GM12878 (cell line): ENCODE data around the gene CFAP54. TPM values are rescaled to one million over a fixed set of nuclear protein-coding genes. Genes with fewer than 3 reads are reported as not detected.

Source experiments
- BMI1 ChIP-seq: fragments of 450-650 bp; IDR thresholded peaks from 2 replicates; pipeline ENCODE4 v1.6.1; 2016; ENCODE audit warnings: mild to moderate bottlenecking, moderate library complexity, borderline replicate concordance
- E2F8 ChIP-seq: fragments of 450-650 bp; IDR thresholded peaks from 2 replicates; pipeline ENCODE4 v1.6.1; 2018; ENCODE audit warnings: mild to moderate bottlenecking, low read depth, moderate library complexity; ENCODE audit not compliant: partially characterized antibody
- MAX ChIP-seq: IDR thresholded peaks from 2 replicates; pipeline ENCODE4 v1.6.1; 2012; ENCODE audit warnings: low read depth, low read length, improper control_type of control experiment
- MYB ChIP-seq: fragments of 150-350 bp; IDR thresholded peaks from 2 replicates; pipeline ENCODE4 v1.6.1; 2014; ENCODE audit warnings: mild to moderate bottlenecking, low read depth, low read length, borderline replicate concordance
- NFYB ChIP-seq: IDR thresholded peaks from 2 replicates; pipeline ENCODE4 v1.6.1; 2011; ENCODE audit warnings: low read depth, mild to moderate bottlenecking, low read length, improper control_type of control experiment, moderate library complexity; ENCODE audit not compliant: insufficient read depth
- REST ChIP-seq: IDR thresholded peaks from 2 replicates; pipeline ENCODE4 v1.6.1; 2012; ENCODE audit warnings: mild to moderate bottlenecking, low read depth, low read length
- RFX5 ChIP-seq: IDR thresholded peaks from 2 replicates; pipeline ENCODE4 v1.6.1; 2011; ENCODE audit warnings: low read depth, low read length, improper control_type of control experiment
- SMAD1 ChIP-seq: fragments of 450-650 bp; IDR thresholded peaks from 2 replicates; pipeline ENCODE4 v1.6.1; 2018; ENCODE audit warnings: mild to moderate bottlenecking, low read depth; ENCODE audit not compliant: partially characterized antibody
- ZBTB11 ChIP-seq: fragments of 450-650 bp; formaldehyde crosslinking; IDR thresholded peaks from 2 replicates; pipeline ENCODE4 v1.5.0; 2022; ENCODE audit warnings: mild to moderate bottlenecking, missing genetic modification characterization
- ZBTB33 ChIP-seq: fragments of 450-650 bp; IDR thresholded peaks from 2 replicates; pipeline ENCODE4 v1.6.1; 2017; ENCODE audit warnings: mild to moderate bottlenecking
- ZNF207 ChIP-seq: fragments of 450-650 bp; IDR thresholded peaks from 2 replicates; pipeline ENCODE4 v1.6.1; 2014; ENCODE audit warnings: antibody characterized with exemption, mild to moderate bottlenecking, borderline replicate concordance
- ZSCAN29 ChIP-seq: fragments of 450-650 bp; IDR thresholded peaks from 2 replicates; pipeline ENCODE4 v1.6.1; 2017; ENCODE audit warnings: mild to moderate bottlenecking, moderate library complexity
- polyA plus RNA-seq, 11 experiments: library from polyadenylated mRNA; depleted of rRNA in 4 of 11; unstranded in 6 of 11; stranded (reverse) in 5 of 11; fragments of >200 nt; fragmentation: Nextera tagmentation in 4 of 11; fragmentation: Illumina TruSeq in 1 of 11; extraction: Ambion mirVana in 4 of 11; extraction: Trizol in 1 of 11; gene quantifications; 1 replicate in 1 of 11; 2 replicates in 10 of 11; pipeline versions ENCODE4 v1.2.1 to v1.2.3, GENCODE V29; 2011 to 2016; ENCODE audit warnings: inconsistent platforms in 2 of 11, missing spikeins in 2 of 11, low read depth in 1 of 11
- total RNA-seq, 4 experiments: library from RNA; depleted of rRNA in 3 of 4; stranded (reverse); fragments of >200 nt in 3 of 4; fragmentation: Illumina TruSeq in 1 of 4; extraction: Trizol in 1 of 4; gene quantifications; 2 replicates each; pipeline versions ENCODE4 v1.2.1 to v1.2.3, GENCODE V29; 2013 to 2021

CFAP54 gene
- total and polyA plus RNA-seq, 10 of the 15 experiments (the other 5 are each of a cell fraction or from before 2014, with no cell fraction given): 0.19 to 1.5 (median 0.56) TPM

GRCh38 chr12:96906849-96907670 is 417.7 kb downstream of the CFAP54 start, which contains the start of gene NEDD1 (continued):
- no peak for TF ChIP-seq REST
- TF ChIP-seq SMAD1: no peak
- peak; percentile 27; the same call in 1 of the 2 replicates for TF ChIP-seq RFX5
- TF ChIP-seq BMI1: no peak
- no peak for TF ChIP-seq E2F8
- no peak for TF ChIP-seq ZSCAN29
- TF ChIP-seq MAX: no peak
- no peak for TF ChIP-seq MYB
- no peak for TF ChIP-seq NFYB
- 0 out of 2 replicates have a peak, but pooled peaks have one; percentile 52 for TF ChIP-seq ZNF207
- no peak for TF ChIP-seq ZBTB33
- TF ChIP-seq ZBTB11 (CRISPR knock-in tag): peak; percentile 48; the same call in 1 of the 2 replicates
